Dermis blood vessel endothelial cell (primary cell): Measurements from ENCODE around the gene ACSBG1. TPM values are rescaled to one million over a fixed set of nuclear protein-coding genes. Genes with fewer than 3 reads are reported as not detected.
"Not testable (repeated sequence)": the region's sequence is repeated elsewhere in the genome, so short reads cannot be mapped to it uniquely, and the experiment has no call there.

ENCODE experiments used
- DNase-seq: peaks from one replicate; pipeline ENCODE4 v3.0.0; 2010
- total RNA-seq: library from RNA; depleted of rRNA; stranded (reverse); fragments of >200 nt; gene quantifications from 2 replicates; pipeline ENCODE4 v1.2.3, GENCODE V29; 2014

Gene ACSBG1
- total RNA-seq, 1 donor from 2014 or later = not detected

- DNase-seq = no peak
Observed at GRCh38 chr15:78247911-78248310, 13.5 kb upstream of the ACSBG1 start.

- not testable (repeated sequence) for DNase-seq
Observed at GRCh38 chr15:78245976-78246620, 11.7 kb upstream of the ACSBG1 start.

- not testable (repeated sequence) for DNase-seq
Observed at GRCh38 chr15:78245392-78245791, 11.0 kb upstream of the ACSBG1 start.

GRCh38 chr15:78244893-78245292, 10.5 kb upstream of the ACSBG1 start:
- DNase-seq = no peak

GRCh38 chr15:78244101-78244500, 9.7 kb upstream of the ACSBG1 start:
- DNase-seq = no peak

- peak; percentile 55 for DNase-seq
Observed at GRCh38 chr15:78243491-78243941, 9.2 kb upstream of the ACSBG1 start.

GRCh38 chr15:78243058-78243457, 8.7 kb upstream of the ACSBG1 start:
- no peak for DNase-seq

GRCh38 chr15:78242128-78242527, 7.8 kb upstream of the ACSBG1 start:
- DNase-seq = peak; percentile 39

- DNase-seq = peak; percentile 82
Observed at GRCh38 chr15:78241017-78241416, 6.7 kb upstream of the ACSBG1 start.

GRCh38 chr15:78239811-78240210, 5.4 kb upstream of the ACSBG1 start:
- DNase-seq = no peak

- DNase-seq = no peak
Observed at GRCh38 chr15:78237146-78237545, 2.8 kb upstream of the ACSBG1 start.

- DNase-seq = no peak
Observed at GRCh38 chr15:78236491-78236890, 2.1 kb upstream of the ACSBG1 start.

GRCh38 chr15:78233496-78233895, 869 bp downstream of the ACSBG1 start:
- no peak for DNase-seq

GRCh38 chr15:78232951-78233350, 1.4 kb downstream of the ACSBG1 start:
- DNase-seq = no peak

- DNase-seq = no peak
Observed at GRCh38 chr15:78229431-78230406, 4.6 kb downstream of the ACSBG1 start.

- no peak for DNase-seq
Observed at GRCh38 chr15:78228356-78228996, 5.9 kb downstream of the ACSBG1 start.

GRCh38 chr15:78225783-78226541, 8.4 kb downstream of the ACSBG1 start:
- DNase-seq = no peak

GRCh38 chr15:78224023-78224411, 10.3 kb downstream of the ACSBG1 start:
- no peak for DNase-seq

- DNase-seq = no peak
Observed at GRCh38 chr15:78223396-78224022, 10.9 kb downstream of the ACSBG1 start.

GRCh38 chr15:78222745-78223395, 11.5 kb downstream of the ACSBG1 start:
- DNase-seq = no peak

- no peak for DNase-seq
Observed at GRCh38 chr15:78220713-78221112, 13.7 kb downstream of the ACSBG1 start.
